Renal cortex interstitium (tissue), 11 donors: ENCODE results near the gene PDS5B. TPM values are rescaled to one million over a fixed set of nuclear protein-coding genes. Genes with fewer than 3 reads are reported as not detected.
A peak's percentile ranks its signal among the peaks of the same experiment; 100 is the strongest.

Source experiments
- DNase-seq, 11 donors: peaks; one replicate each; pipeline ENCODE4 v3.0.0-alpha.2; 2013; ENCODE audit warnings: low read depth in 9 of 11, low spot score in 4 of 11; ENCODE audit errors: extremely low read depth in 1 of 11
- polyA plus RNA-seq, 3 donors: library from polyadenylated mRNA; unstranded; fragments of 120-200 nt; gene quantifications; one replicate each; pipeline ENCODE4 v1.2.1, GENCODE V29; 2013; ENCODE audit not compliant: insufficient read length in 3 of 3

Gene PDS5B
- polyA plus RNA-seq, 3 donors: 67.4 to 85.8 (median 67.7) TPM

DNA sequence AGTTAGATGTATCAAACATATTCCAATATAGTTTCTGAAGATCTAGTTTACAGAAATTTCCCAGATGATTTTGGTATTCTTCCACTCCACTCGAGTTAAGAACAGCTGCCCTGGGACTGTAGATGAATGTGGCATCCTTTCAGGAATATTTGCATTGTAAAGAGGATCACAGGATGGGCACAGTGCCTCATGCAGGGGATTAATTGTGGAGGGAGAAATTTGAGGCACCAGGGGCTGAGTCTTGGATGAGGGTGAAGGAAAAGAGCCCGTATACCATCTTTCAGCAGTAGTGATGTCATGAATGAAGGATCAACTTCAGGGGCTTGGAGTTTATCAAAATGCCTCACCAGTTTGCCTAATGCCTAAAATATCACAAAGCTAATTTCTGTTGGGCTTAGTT, 4.0 kb upstream of the PDS5B start:
- no peak for DNase-seq

DNA sequence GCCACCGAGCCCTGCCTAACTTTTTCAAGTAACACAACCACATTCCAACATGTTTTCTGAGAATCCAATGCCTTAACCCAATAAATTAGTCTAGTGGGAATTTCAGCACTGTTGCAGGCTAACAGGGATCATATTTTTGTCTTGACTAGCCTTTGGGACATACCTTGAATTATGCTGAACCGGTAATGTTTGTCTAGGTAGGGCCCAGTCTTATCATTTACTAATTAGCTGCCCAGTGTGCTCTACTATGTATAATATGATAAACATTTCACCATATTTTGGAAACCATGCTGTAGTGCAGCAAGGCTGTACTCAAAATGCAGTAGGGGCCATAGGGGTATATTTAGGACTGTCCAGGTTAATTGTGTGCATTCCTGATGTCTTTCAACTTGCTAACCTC, 3.3 kb upstream of the PDS5B start:
- no peak for DNase-seq

DNA sequence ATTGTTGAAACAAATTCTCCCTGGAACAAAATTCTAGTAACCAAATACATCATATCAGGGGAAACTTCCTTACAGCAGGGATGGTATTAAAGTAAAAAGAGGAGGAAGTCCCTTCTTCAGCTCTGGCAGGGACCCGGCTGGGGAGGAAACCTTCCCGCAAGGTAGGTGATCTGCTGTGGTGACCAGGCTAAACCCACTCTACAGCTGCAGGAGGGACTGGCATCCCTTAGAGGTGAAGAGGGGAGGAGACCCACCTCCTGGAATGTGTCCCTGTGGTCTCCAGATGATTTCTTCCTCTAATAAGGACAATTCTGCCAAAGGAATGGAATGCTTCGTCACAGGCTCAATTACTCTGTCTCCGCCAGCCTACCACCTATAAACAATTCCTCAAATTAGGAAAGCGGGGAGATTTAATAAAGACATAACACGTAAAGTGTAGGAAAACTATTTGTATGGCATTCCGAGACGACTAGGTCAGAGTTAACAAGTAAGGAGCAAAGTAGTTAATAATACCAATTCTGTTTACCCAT, 637 bp upstream of the PDS5B start:
- peak in 2 of 11 donors; percentile 8 to 13 for DNase-seq

DNA sequence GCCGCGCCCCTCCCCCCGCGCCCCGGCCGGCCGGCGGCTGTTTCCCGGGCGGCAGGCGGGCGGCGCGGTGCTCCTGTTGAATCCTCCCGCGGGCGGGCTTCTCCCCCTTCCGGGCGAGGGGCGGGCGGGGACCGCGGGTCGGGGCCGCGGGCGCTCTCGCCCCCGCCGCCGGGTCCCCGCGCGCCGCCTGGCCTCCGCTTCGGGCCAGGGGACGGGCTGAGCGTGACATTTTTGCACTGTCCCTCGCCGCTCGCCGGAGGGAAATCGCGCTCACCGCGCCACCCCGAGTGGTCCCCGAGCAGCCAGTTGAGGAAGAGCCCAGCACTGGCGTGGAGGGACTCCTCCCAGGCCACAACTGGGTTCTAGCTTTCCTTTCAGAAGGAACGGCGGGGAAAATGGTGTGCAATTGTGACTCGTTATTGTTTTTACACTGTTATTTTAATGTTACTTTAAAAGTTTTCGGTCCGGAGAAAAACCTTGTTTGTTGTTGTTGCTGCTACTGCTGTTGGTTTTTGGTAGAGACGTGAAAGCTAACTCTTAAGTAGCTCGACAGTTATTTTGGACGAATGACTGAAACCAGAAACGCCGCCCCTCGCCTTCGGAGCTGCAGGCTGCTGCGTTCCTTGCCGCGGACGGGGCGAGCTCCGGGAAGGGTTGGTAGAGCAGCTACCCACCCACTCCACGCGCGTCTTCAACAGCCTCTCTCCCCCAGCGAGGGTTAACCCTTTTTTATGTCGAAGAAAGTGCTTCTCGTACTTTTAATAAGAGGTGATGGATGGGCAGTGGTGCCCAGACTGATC, 959 bp downstream of the PDS5B start:
- DNase-seq: peak in 8 of 11 donors; percentile 48 to 63 (median 59)

DNA sequence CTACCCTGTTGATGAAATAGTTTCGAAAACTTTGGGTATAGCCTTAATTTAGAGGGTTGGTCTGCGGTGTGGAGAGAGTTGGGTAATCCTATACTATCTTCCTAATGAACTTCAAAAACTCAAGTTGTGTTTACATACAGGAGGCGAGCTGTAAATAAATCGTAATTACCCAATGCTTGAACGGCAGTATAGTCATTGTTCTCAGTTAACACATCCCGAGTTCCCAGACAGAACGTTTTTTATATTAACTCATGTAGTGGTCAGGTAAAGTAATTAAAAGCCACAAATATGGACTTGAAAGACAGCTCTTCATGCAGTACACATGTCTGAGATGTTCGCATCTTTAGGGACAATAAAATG, 1.5 kb downstream of the PDS5B start:
- peak in 1 of 11 donors; percentile 48 for DNase-seq

DNA sequence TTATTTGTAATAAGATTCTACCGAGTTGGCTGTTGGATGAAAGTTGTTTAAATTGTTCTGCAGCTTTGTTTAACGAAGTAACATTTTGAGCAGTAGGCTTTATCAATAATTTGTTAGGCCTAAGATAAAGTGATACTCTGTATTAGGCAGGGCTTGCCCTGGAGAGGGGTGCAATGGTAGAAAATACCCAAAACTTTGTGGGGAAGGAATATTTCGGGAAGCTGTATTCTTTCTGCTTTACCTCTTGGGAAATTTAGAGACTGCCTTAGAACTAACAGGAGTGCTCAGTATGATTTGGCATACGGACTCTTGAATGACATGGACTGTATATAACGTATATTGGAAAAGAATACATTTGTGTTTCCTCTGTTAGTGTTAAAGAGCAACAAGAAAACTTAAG, 2.5 kb downstream of the PDS5B start:
- peak in 2 of 11 donors; percentile 17 to 28 for DNase-seq

DNA sequence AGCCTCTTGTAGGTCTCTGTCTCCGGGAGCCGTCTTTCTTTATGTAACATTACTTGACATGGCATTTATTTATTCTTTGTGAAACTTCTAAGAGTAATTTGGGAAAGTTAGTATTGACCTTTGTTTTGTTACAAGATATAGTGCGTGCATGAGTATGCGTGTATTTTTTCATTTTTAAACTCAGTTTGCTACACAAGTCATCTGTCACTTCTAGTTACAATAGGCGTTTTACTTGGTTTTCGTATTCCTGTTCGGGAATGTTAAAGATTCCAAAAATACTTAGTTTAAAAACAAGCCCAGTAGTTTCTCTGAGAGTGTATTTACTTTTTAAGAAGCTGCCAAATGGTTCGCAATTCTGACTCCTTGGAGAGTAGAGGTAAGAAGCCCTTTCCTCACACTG, 3.2 kb downstream of the PDS5B start:
- peak in 2 of 11 donors; percentile 25 to 39 for DNase-seq

DNA sequence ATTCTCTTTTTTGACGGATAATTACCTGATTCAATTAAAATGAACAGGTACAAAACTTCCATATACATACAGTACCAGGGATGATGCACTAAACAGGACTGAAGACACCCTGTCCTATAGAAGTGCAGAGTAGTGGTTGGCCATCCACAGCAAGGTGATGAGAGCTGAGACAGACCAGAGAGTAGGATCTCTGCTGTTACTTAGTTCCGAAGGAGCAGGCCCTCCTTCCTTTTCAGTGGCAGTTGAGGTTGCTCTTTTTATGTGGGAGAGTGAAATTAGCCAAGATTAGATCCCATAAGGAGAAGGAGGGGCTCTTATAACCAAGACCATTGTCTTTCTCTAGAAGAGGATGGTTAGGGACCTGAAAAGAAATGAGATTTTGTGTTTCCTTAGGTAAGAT, 4.0 kb downstream of the PDS5B start:
- no peak for DNase-seq

DNA sequence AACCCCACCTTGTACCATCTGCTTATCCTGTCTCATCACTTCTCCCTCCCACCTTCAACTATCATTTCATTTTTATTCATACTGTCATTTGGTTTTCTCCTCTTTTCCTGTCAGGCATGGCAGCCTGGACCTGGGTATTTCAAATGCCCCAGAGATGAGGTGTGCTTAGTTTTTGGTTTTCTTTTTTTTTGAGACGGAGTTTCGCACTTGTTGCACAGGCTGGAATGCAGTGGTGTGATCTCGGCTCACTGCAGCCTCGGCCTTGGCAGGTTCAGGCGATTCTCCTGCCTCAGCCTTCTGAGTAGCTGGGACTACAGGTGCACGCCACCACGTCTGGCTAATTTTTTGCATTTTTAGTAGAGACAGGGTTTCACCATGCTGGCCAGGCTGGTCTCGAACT, 5.8 kb downstream of the PDS5B start:
- DNase-seq: no peak

DNA sequence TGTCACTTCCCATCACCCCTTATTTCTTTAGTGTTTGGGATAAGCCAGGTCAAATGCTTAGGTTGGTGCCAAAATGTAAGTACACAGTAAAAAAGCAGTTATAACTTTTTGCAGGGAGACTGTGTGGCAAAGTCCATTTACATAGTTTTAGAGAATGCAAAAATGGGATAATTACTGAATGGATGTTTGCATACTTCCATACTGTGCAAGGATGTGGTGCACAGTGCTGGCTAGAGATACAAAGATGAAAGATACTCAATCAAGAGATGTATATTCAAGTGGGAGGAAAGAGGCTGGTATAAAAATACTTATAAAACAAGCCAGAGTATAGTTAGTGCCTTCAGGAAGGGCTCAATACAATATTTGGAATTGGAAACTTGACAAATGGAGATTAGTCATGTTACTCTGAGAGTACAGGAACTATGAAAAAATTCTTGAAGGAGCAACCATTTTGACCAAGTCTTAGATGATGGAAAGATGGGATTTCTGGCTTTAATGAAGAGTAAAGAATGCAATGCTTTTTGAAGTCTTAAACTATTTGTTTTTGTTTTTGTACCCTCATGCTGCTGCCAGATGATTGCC, 8.0 kb downstream of the PDS5B start:
- DNase-seq: no peak

DNA sequence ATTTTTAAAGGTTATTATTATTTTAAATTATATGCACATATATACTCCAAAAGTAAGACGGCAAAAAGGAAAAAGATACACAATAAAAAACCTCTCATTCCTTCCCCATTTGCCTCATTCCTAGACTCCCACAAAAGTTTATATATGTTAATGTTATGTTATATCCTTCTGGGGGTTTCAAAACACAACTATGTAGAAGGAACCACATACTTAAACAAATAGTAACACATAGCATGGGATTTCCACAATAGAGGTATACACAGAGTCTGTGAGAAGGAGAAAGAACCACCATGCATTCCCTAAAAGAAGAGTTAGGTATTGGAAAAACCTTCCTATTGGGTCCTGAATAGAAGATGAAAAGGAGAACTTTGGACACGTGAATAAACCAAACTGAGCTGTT, 9.1 kb downstream of the PDS5B start:
- no peak for DNase-seq

DNA sequence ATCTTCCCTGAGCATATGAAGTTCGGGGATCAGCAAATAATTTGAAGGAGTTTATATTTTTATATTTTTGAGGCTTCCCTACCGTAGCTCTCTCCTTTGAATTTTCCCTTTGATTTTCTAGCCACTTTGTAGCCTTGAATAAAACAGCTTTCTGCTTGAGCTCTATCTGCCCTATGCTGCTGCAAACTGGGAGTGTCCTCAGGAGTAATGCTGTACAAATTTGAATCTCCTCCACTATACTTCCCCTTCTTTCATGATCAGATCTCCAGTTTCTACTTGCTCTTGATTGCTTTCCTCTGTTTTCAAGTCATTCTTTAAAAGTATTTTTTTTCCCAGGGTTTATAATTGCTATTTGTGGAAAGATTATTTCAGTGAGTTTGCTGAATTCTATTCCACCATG, 14.6 kb downstream of the PDS5B start:
- no peak for DNase-seq

DNA sequence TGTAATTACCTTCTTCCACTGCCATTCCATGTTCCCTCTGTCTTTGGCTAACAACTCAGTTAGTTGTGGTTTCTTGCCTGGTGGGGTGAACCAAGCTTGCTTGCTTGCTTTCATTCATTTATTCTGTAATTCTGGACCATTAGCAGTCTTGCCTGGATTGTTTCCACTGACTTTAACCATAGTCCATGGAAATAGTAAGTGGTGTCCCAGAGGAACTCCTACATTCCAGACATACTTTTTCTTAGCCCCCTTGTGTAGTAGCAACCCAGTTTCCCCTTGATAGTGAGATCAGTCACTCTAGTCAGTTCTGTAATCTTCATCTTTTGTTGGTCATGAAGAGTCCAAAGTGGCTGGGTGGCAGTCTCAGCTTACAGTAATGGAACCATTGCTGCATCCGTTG, 23.2 kb downstream of the PDS5B start:
- DNase-seq: no peak

DNA sequence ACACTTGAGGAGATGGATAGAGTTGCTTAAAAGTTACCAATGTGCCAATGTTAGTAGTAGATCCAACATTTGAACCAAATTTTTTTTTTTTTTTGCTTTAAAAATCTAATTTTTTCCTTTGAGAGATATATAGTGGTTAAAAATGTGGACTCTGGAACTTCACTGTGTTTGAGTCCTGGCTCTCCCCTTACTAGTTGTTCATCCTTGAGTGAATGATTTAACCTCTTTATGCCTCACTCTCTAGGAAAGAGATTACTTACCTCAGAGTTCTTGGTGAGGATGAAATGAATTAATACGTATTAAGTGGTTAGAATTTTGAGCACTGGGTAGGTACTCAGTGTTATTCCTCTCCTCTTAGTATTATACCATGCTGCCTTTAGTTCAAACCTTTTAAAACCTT, 24.3 kb downstream of the PDS5B start:
- no peak for DNase-seq

DNA sequence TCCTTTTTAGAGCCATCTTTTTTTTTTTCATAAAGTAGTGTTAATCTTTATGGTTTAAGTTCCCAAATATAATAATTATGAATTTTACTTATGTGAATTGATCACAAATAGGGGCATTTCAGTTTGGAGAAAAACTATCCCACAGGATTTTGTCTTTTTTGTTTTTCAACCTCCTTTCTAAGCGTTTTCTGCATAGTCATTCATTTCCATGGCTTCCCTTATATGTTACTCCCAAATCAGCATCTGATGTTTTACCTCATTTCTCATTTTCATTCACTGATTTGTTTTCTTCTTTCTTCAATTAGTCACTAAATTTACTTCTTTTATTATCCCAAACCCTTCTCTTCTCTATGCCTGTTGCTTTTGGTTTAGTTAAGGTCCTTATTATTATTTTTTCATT, 24.7 kb downstream of the PDS5B start:
- DNase-seq: no peak

DNA sequence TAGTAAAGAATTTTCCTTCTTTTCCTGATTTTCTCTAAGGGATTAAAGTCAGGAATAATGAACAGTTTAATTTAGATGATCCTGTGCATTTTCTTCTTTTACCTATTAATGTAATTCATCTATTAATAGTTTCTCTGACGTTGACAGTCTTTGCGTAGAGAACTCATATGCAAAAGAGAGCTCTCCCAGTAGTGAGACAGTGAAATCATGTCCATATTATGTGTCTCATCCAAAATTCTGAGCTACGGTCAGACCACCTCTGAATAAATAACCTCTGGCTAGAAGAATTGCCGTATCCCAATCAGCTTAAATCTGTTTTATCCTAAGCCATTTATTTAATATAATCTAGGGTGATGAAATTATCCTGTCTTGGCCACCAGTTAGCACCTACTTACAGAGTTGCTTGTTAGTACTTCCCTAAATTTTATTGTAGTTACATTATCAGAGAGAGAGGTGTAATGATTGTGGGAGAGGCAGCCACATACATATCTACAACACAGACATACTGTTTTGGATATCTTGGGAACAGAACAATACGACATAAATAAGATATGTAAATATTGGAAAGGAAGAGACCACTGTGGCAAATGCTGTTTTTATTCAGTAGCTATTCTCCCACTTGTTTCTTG, 30.7 kb downstream of the PDS5B start:
- no peak for DNase-seq

DNA sequence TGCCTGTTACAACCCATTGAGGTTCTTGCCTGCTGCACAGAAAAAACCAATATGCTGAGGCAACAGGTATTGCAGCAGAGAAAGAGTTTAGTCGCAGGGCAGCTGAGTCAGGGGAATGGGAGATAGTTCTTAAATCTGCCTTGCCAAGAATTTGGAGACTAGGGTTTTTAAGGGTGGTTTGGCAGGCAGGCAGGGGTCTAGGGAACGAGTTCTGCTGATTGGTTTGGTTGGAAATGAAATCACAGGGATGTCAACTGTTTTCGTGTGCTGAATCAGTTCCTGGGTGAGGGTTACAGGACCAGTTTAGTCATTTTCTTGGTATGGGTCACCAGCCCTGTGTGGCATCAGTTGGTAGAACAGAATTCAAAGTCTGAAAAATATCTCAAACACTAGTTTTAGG, 36.6 kb downstream of the PDS5B start:
- DNase-seq: no peak

DNA sequence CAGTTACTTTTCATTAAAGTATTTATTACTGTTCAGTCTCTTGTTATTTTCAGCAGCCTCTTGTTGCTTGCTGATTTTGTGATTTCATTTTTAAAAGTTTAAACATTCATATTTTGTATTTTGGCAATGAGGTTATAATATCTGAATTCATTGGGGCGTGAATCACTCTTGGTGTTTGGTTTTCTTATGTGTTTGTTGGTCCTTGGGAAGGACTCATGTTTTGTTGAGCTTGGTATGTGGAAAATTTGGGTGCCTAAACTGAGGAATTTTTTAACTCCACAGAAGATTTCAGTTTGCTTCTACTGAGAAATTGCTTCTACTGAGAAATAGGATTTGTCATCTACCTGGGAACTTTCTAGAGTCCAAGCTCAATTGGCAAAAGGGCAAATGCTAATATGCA, 38.2 kb downstream of the PDS5B start:
- DNase-seq: no peak

DNA sequence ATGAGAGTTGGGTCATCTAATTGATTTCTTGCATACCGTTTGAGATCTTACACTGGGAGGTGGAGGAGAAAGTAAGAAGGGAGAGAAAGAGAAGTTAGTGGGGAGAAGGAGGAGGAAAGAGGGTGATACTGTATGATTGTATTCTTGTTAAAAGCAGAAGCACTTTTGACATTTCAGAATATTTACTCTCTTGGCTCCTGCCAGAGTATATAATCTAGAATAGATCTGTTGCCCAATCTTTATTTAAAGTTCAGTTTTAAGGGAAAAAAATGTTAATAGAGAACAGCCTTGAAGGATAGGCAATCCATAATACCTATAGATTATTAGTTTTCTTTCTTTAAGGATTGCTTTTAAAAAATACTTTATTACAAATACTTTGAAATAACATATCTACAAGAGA, 41.5 kb downstream of the PDS5B start:
- DNase-seq: no peak

DNA sequence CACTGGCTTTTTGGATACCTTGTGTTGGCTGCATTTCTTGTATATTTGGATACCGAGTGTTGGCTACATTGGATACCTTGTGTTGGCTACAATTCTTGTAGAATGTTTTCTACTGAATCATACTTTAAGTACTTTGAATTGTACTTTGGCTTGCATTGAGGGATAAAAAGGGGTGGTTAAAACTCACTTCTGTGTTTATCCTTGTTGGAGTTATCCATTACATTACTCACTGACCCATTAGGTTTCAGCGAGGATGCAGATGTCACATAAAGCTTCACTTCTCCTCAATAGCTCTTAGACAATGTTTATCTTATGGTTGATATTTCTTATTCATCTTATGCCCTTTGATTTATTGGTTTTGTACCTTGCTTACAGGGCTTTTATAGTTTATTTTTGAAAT, 43.1 kb downstream of the PDS5B start:
- DNase-seq: no peak
